Heart left ventricle (tissue), 13 donors: ENCODE results near the gene KRT75.

Experiments
- POLR2A ChIP-seq, 2 donors: fragments of 450-650 bp; IDR thresholded peaks; one replicate each; pipeline ENCODE4 v1.6.1; 2017; ENCODE audit warnings: antibody characterized with exemption in 2 of 2, mild to moderate bottlenecking in 2 of 2, moderate library complexity in 2 of 2
- TF ChIP-seq, protein P1 (sequence below), 12 donors: fragments of 200-600 bp; sonication (generic) in 4 of 12; IDR thresholded peaks; one replicate each; pipeline versions ENCODE4 v1.5.0 to v1.8.0; 2018 to 2022; ENCODE audit warnings: antibody characterized with exemption in 12 of 12, mild to moderate bottlenecking in 5 of 12
- donor health status: ischemic (EF 13 %, LVEDD 7.1; RV severe dilation, severe dysfunction).
- donor health status: DM: no; HTN: yes; CAD: no.
- donor health status: DM: no; HTN: no; CAD: no.
- donor health status: ischemic (EF 25% LVEDD 6.9; RV normal size, moderate dysfunction).
- donor health status: ischemic (EF 25% LVEDD 5.7; RV mildly dilated, moderate dysfunction).
- donor health status: ischemic (EF 35%, LVEDD 5.7; RV mildly dilated, moderate dysfunction).
- donor health status: nonischemic (EF 11% LVEDD 7.7; RV severe dilation, severe dysfunction).
- donor health status: DM: yes; HTN: yes; CAD: no.
- donor health status: PGD.
- donor health status: ischemic (EF 29% LVEDD 5.4; RV normal size, mild dysfunction).
- donor health status: nonischemic (EF 23%, LVEDD 6.1; RV moderate dilation, normal function).

DNA sequence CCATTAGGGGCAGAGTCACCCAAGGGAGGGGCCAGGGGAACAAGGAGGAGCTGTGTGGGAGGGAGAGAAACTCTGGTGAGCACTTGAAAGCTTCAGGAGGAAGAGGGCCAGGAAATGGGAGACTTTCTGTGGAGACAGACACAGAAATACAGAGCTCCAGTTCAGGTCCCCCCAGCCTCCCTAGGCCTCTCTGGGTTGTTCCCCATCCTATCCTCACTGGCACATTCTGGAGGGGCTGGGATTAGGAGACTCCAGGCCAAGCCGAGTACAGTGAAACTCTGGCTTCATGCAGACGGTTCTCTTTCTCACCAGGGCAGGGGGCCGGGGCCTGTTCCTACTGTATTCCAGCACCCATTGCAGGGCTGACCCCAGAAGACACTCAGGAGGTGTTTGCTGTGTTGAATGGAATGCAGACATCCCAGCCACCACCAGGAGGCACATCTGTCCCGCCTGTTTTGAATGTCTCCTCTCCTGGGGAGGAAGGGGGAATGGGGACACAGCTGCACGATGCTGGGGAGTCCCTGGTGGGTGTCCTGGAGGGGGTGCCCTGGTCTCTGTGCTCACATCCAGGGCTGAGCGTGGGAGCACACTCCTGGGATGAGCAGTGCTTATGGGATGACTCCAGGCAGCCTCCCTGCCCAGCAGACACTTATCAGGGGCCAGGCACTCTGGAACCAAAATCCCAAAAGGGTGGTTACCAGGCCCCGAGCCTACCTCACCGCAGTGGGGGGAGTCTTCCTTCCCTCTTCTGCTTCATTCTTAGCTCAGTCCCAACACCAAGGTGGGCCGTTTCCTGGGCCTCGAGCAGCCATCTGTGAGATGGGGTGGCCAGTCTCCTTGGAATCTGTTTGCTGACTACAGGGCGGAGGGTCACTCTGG is 43.2 kb downstream of the KRT75 start:
- TF ChIP-seq, protein P1, sequence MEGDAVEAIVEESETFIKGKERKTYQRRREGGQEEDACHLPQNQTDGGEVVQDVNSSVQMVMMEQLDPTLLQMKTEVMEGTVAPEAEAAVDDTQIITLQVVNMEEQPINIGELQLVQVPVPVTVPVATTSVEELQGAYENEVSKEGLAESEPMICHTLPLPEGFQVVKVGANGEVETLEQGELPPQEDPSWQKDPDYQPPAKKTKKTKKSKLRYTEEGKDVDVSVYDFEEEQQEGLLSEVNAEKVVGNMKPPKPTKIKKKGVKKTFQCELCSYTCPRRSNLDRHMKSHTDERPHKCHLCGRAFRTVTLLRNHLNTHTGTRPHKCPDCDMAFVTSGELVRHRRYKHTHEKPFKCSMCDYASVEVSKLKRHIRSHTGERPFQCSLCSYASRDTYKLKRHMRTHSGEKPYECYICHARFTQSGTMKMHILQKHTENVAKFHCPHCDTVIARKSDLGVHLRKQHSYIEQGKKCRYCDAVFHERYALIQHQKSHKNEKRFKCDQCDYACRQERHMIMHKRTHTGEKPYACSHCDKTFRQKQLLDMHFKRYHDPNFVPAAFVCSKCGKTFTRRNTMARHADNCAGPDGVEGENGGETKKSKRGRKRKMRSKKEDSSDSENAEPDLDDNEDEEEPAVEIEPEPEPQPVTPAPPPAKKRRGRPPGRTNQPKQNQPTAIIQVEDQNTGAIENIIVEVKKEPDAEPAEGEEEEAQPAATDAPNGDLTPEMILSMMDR (IDR thresholded peaks at IDR 0.05), result peak in 11 of 12 donors; percentile 22 to 45 (median 36)
- no peak for TF ChIP-seq POLR2A (IDR thresholded peaks at IDR 0.05)
